NCI-H1930 (cell line): Measurements from ENCODE around the gene SLC25A21.

ENCODE experiments used
- DNase-seq, 2 experiments: peaks; one replicate each; lab custom pipeline; 2025; lab: John Stamatoyannopoulos, UW

The SLC25A21 gene

DNA sequence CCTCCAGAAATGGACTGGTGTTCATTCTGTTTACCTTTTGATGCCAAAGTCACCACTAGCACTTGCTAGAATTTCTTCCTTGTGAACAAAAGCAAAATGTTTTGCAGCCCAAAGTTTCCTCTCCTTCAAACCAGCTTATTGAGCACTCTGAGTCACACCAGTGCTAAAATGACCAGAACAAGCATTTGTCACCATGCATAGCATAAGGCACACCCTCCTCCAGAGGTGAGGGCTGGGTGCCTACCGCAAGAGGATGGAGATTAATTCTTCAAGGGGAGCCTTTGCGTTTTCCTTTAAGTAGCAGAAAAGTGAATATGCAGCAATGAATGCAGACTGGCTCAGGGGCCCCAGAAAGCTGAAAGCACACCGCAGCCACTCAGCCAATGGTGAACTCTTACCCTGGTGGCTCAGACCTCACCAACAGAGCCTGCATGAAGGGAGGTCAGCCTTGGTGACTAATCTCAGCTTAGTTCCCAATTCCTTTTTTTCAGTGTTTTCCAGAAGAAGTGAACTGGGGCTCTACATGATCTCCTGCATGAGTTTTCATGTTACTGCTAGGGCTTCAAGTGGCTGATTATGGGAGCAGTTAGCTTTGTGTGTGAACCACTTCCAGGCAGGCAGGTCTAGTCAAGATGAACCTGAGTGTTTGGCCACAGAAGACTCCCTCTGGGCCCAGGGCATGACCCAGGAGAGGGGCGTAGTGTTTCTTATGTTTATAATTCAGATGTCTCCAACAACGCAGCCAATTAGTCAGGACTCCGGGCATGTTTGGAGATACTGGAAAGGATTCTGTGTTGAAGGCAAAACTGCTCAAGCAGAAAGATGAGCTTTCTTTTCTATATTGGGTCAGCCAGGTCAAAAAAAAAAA is 414.4 kb downstream of the SLC25A21 start:
- DNase-seq = no peak

DNA sequence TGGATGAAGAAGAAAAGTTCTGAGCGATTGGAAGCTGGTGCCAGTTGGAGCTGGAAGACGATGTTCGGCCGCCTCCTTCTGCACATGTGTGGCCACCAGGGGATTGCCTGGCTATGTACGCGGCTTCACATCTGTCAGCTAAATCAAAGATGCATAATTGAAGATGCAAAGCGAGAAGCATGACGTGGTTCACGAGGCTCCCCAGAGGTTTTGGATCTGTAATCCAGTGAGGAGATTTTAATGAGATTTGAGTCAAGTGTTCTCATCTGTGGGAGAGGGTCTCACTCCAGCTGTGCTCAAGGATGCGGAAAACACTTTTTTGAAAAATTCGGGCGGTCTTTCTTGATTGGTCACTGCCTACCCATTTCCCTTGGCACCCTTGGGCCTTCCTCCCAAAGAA is 416.2 kb downstream of the SLC25A21 start:
- DNase-seq = no peak

DNA sequence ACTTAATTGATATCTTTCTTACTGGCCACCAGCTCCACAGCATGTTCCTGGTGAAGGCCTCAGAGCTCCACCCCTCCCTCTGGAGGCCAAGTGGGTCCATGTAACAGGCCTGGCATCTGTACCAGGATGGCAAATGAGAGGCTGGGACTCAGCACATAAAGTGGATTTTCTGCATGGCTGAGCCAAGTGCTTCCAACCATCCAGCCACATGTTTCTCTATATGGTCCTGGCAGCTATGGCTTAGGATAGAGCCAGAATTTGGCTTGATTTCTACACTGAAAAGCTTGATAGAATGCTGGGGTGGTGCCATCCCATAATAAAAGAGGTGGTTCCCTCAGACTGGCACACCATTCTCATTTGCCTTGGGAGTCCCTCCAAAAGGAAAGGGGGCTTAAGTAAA is 416.6 kb downstream of the SLC25A21 start:
- DNase-seq = no peak

DNA sequence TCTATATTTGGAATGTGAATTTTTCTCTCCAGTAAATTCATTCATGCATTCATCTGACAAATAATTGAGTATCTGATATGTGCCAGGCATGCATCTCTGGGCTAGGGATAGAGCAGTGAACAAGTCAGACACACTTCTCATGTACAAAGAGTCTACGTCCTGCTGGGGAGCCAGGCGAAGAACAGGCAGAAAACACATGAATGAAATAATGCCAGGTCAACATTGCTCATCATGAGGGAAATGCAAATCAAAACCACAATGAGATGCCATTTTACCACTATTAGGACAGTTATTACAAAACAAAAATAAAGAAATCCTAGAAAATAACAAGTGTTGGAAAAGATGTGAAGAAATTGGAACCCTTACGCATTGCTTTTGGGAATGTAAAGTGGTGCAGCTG is 420.5 kb downstream of the SLC25A21 start:
- DNase-seq = no peak

DNA sequence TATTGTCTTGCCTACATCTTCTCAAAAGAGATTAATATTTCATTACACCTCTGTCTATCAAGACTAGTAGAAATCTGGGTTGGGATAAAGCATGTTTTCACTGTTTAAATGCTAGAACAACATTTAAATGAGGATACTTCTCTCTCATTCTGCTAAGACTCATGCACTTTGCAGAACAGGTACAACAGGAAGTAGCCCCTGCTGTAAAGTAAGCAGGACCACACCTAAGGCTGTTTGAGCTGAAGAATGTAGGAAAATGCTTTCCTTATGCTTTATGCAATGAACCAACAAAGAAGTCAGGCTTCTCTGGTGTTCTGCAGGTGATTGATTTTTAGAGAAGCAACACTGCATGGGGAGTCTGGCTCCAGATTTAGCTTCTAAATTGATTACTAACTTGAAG is 421.3 kb downstream of the SLC25A21 start:
- no peak for DNase-seq

DNA sequence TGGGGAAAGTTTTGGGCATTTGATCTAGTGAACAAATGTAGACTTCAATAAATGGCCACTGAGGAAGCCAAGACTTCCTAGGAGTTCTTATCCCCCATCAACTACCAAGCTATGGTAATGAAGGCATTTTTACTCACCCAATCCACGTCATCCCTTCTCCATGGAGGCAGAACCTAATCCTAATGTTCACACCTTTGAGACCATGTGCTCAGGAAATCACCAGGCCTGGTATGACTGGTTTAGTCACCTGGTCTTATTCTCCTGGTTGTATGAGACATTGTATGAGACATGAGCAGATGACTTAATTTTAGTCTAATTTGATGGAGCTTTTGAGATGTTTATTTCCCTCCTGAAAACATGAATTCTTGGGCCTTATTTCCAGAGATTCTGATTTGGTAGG is 422.2 kb downstream of the SLC25A21 start:
- no peak for DNase-seq

DNA sequence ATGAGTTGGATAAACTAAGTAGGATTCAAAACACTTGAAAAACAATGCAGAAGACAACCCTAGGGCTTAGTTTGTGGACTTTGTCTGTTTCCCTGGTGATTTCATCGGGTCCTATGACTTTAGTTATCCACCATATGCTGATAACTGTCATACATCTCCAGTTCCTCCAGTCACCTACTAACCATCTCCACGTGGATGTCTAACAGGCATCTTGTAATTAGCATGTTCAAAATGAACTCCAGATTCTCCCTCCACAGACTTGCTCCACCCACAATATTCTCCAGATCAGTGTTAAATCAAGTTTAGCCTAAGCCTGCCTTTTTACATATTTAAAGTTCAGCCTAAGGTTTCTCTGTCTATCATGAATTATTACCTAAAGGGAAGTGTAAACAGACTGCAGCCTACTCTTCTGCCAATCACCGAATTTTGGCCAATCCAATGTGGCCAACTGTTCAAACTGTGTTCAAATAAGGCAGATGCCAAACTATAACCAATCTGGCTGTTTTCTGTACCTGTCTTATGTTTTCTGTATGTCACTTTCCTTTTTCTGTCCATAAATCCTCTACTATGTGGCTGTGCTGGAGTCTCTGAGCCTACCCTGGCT is 423.7 kb downstream of the SLC25A21 start:
- DNase-seq = no peak

DNA sequence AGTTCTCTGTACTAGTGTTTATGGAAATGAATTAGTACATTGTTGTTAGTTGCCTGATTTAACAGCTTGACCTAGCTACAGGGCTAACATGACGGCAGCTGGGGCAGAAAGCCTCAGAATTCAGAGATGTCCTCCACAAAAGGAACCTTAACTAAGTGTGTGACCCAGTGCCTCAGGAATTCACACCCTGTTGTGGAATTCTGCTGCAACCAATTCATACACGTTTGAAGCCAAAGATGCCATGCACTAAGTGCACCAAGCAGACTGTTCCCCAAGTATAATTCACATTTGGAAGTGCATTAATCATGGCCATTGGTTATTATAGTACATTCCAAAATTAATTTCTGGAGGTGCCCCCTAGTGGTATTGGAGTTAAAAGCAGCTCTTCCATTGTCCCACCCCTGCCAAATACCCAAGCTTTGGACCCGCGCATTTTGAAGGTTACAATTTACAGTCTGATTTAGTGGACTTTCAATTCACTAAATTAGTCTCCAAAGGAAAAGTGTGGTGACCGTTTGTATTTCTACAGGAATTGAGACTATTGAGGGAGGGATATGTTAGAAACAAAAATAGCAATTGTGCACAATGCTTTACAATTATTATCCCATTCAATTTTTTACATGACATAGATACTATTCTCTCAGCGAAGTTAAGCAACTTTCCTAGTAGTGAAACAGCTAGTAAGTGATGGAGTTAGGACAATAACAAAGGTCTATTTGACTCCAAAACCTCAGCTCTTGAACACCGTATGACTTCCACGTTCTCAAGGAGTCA is 424.8 kb downstream of the SLC25A21 start:
- DNase-seq = no peak

DNA sequence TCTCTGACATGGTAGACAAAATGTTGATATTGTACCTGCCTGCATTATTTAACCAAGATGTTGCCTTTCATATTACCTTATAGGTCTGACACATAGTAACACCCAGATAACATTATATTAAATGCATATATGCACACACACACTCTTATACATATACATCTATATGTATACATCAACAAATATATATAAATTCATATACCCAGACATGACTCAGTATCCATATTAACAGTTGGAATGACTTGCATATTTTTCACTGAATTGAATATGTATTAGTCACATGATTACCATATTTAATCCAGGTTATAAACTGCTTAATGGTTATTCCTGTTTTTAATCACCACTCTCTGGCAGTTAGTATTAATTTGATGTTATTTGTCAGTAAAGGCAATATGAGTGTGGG is 425.5 kb downstream of the SLC25A21 start:
- no peak for DNase-seq

DNA sequence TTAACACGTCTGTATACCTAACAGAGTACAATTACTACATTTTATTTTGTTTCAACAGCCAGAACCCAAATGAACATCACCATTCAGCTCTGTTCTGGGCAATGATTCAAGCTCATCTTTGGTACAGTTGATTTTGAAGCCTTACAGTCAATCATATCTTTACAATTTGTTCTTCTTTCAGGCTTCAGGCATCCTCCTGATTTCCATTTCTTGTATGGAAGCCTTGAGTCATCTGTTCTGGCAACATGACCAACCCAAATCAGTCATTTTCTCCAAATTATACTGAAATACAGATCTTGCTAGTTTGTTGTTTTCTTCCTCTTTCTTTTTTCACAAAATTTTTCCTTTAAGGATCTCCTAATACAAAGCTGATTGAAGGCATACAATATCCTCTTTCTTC is 430.5 kb downstream of the SLC25A21 start:
- DNase-seq = no peak

DNA sequence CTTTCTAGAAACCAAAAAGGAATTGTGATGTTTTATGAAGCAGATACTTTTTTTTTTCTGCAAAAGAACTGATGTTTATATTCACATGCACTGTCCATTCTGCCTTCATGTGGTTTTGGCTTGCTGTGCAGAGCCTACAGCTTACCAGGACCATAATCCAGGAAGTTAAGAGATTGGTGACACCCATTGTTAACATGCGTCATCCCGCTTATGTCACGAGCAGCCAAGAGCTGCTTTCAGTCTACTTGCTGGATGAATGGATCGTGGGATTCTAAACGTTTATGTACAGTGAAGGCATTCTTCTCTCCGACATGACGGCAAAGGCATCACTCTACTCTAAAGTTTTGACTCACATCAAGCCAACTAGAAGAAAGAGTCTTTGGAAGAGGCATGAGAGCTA is 434.1 kb downstream of the SLC25A21 start:
- DNase-seq = no peak

DNA sequence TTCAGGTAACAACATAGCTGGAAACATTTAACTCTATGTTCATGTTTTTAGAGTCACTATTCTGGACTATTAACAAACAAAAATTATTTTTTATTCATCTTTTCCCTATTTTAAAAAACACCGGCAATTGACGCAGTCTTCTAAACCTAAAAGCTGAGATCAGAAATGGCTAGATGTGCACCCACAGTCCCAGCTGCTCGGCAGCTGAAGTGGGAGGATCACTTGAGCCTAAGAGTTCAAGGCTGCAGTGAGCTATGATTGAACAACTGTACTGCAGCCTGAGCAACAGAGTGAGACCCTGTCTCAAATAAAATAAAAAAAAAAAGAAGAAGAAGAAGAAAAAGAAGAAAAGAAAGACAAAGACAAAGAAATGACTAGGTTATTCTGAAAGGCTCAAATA is 446.3 kb downstream of the SLC25A21 start:
- no peak for DNase-seq

DNA sequence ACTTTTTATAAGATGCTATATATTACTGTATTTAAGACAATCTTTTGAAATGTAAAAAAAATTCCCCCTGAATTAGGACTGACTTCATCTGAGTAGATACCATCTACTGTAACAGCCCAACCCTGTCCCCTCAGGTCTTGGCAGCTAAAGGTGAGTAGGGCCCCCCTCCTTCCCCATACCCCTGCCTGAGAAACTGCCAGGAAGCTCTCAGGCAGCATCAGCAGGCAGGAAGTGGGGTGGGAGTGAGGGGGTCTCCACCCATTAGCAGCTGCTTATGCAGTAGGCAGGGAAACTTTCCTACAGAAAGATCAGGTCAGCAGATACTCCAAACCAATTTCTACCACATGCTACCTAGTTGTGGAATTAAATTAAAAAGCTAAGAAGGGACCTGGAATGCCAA is 448.2 kb downstream of the SLC25A21 start:
- DNase-seq = no peak

DNA sequence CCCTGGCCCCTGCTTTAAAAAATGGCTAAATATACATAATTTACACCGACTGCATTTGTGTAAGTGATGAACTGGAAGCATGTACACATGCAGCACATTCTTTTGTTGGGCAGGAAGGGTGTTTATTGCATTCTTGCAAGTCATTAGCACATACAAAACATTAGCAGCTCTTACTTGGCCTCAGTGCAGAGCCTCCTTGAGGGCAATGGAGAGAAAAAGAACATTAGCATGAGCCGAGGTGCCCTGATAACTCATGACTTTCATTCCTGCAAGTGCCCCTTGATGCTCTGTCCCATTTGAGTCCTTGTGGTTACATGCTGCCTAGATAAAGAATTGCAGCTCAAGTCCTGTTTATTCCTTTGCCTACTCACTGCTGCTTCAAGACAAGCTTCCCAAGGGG is 448.9 kb downstream of the SLC25A21 start:
- no peak for DNase-seq

DNA sequence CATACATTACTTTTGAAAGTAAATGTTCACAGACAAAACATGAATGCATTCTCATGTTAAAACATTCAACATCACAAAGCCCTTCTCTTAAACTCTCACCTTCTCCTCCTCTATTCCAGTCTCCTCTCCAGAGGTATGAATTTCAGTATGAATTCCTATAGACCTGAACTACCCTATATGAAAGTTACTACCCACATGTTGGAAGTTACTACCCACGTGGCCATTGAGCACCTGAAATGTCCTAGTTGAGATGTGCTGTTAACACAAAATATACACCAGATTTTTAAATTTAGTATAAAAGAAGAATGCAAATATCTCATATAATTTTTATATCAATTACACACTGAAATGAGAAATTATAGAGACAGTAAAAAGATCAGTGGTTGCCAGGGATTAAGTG is 450.5 kb downstream of the SLC25A21 start:
- no peak for DNase-seq

DNA sequence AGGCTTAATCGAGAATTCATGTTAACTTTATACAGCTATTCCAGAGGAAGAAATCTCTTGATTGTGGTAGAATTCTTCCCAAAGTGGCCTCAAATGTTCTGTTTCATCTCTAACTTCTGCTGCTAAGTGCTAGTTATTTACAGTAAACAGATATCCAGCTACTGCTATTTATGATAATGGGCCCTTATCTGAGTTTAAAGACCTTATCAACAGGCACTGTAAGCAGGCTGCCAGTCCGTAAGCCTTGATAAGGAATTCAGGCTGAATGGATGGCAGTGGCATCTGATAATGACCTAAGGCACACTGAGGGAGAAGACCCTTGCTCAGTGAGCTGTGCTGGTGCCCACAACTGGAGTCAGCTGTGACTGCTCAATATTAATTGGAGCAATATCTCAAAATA is 451.7 kb downstream of the SLC25A21 start:
- DNase-seq = no peak

DNA sequence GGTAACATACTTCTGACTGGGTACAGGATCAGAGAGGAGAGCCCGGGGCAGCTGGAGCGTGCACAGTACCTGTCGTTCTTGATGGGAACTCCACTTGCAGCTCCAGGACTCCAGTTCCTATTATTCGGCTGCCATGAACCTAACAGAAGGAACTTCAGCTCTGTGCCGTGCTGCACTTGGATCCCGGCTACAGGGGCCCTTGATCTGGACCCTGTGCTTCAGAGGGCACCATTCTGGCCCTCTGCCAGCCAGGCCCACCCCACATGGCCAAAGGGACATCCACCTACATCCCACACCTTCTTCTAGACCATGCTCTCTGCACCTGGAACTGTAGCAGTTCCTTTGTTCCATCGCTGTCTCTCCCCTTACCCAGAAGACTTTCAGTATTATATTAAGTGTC is 452.6 kb downstream of the SLC25A21 start:
- DNase-seq = no peak

DNA sequence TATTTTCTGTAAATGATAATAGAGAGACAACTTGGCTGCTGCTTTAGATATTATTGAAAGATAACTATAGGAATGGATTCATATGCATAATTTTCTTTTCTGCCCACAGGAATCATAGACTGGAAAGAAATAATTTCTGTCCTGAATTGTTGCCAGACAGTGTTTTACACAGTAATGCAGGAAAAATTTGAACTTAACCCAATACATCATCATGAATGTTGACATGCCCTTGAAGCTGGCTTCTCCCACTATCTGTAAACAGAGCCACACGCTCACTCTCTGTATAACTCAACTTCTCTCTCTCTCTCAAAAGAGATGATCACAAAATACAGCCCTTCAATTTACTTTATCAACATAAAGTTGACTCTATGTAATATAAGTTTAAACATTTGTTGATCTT is 454.2 kb downstream of the SLC25A21 start:
- DNase-seq = no peak

DNA sequence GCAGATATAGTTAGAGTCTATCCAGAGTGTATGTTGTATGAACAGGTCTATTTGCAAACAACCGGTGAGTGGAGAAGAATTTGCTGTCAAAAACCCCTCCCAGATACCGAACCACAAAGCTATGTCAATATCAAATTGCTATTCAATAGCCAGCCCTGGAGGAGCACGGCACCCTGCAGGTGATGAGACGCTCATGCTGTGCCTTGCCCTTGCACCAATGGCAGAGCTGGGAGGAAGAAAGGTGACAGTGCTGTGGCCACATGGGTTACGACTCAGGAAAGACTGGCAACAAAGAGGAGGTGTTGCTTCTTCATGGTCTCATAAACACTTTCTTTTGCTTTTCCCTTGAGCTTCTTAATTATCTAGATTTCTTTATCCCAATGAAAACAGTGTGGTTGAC is 455.0 kb downstream of the SLC25A21 start:
- DNase-seq = no peak

DNA sequence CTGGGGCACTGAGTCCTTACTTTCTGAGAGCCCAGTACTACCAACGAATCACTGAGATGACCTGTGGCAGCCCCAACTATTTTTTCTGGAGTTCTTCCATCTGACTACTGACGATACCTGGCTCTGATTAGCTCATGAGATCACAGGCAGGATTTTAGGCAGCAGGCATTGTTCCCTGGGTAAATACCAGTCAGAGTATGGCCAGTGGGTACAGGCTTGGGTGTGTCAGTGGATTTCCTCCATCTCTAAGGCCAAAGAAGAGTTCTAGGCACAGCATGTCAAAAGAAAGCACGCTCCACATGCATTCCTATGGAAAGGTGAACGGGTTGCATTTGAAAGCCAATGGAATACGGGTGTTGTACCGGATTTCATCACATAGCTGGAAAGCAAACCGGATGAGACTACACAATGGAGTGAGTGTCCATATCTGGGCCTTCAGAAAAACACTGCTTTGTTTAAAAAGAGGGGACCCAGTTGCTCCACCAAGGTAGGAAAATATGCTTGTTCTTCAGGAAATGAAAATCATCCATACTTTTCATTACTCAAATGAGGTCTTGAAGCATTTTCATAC is 455.7 kb downstream of the SLC25A21 start:
- DNase-seq = no peak

DNA sequence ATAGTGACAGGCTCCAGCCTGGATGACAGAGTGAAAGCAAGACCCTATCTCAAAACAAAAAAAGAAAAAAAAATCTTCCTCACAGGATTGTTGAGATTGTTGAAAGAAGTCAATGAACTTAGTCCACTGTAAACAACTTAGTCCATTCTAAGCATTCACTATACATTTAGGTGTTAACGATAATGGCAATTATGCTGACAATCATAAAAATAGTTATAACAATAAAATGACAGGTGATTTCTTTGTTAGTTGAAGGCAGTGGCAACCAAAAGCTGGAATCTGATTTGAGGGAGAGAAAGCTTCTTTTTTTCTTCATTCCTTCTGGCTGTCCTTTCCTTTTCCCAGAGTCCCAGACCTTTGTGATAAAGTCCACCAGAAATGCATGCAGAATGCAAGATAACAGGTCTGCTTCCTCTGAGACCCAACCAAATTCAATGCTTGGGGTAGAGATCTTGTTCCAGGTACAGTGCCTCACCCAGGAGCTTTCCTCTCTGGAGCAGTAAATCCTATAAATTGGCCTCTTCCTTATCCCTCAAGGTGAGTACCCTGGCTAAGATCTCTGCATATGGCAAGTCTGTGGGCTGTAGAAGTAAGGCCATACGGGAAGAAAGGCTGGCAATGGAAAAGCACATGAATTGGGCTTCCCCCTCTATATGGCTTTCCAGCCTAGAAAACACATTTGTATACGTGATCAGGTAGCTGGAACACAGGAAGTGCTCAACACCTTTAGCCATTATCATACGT is 458.3 kb downstream of the SLC25A21 start:
- no peak for DNase-seq

DNA sequence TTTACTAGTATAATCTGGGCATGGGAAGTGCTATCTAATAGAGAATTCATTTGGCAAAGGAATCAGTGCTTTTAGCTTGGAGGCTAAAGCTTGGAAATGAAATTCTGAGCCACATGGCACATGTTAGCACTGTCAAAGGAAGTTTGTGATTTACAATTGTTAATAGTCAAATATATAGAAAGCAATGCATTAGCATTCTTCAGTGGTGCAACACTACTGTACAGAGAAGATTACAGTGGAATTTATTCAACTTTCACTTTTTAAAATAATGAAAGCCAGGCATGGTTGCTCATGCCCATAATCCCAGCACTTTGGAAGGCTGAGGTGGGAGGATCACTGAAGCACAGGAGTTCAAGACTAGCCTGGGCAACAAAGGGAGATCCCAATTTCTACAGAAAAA is 464.8 kb downstream of the SLC25A21 start:
- no peak for DNase-seq
